ENCODE measurements around the gene THG1L. TPM values are rescaled to one million over a fixed set of nuclear protein-coding genes. Genes with fewer than 3 reads are reported as not detected.
"Not testable (repeated sequence)": the region's sequence is repeated elsewhere in the genome, so short reads cannot be mapped to it uniquely, and the experiment has no call there.

THG1L gene
- total RNA-seq = 10 to 100 TPM in 2 of 5 donors, 1 to 10 TPM in 3; 8.9 to 10.9 (median 9.4) TPM
- 12.6 TPM for total RNA-seq (2013)
- 9.6 to 40.6 (median 20.1) reads per million in 29 experiments for total RNA-seq

- no peaks in the 10 kb centered on the region for H3K27me3 Mint-ChIP-seq
- DNase-seq = peak; percentile 90 to 99 (median 95)
- Histone ChIP-seq H3K4me3 (ENCODE audit: control insufficient read depth in 1 of 2, extremely low read depth in 1 of 2, low read length in 1 of 2) (peak within 1 kb of the TSS; percentile 82 to 86), H3K9me3 (no peaks in the 10 kb centered on the region), H3K27me3 (replicated peaks in 1 of 2; ENCODE audit: control insufficient read depth in 2 of 2, extremely low read depth in 1 of 2, insufficient read depth in 2 of 2, low read length in 1 of 2) (no peaks in the 10 kb centered on the region), H3K4me1 (ENCODE audit: control insufficient read depth in 1 of 2, extremely low read depth in 1 of 2, insufficient read depth in 2 of 2, low read length in 2 of 2) (peaks cover 0 to 13% of the 10 kb centered on the region in 2 experiments), H3K36me3 (ENCODE audit: control insufficient read depth in 2 of 2, extremely low read depth in 1 of 2, insufficient read depth in 1 of 2, low read length in 1 of 2) (peaks cover 0 to 18% of the 10 kb centered on the region in 2 donors), H3K27ac (ENCODE audit: low read length) (peak within 1 kb of the TSS; percentile 78)
- under 1% methylated on average over 29 of the region's 47 CpGs for WGBS (ENCODE audit: insufficient coverage)
- ATAC-seq (replicated peaks in 1 of 4) = peak; percentile 96 to 97 (median 96)
- peaks cover 17% of the 10 kb centered on the region for H3K36me3 Mint-ChIP-seq
- peaks cover 14 to 29% (median 25%) of the 10 kb centered on the region in 3 donors for H3K4me1 Mint-ChIP-seq
- H3K27ac Mint-ChIP-seq = peak within 1 kb of the TSS; percentile 96 to 97
- ChIA-PET POLR2A (interaction anchor here in 1 of 2 donors (0.6 to 1.0 kb wide), 2 partner anchors 71 to 300 kb away, joined by 3 to 6 read pairs; no protein-coding TSS in a partner anchor), CTCF (interaction anchor here (0.6 to 2.9 kb wide), 7 partner anchors 11 to 833 kb away, joined by 3 to 44 read pairs (median 3); partner anchors contain the start of gene LSM11 (in 2 of the 2))
- no peaks in the 10 kb centered on the region for H3K9me3 Mint-ChIP-seq
- H3K4me3 Mint-ChIP-seq = peak within 1 kb of the TSS; percentile 93 to 97 (median 96)
Measured at GRCh38 chr5:157731272-157732129, at the start of gene THG1L. THG1L (plus strand) TSS chr5:157731420; CDS start chr5:157731441, 21 bp downstream.

- Histone ChIP-seq H3K9me3 (no peaks in the 10 kb centered on the region), H3K27me3 (replicated peaks in 1 of 2; ENCODE audit: control insufficient read depth in 2 of 2, extremely low read depth in 1 of 2, insufficient read depth in 2 of 2, low read length in 1 of 2) (no peaks in the 10 kb centered on the region), H3K36me3 (ENCODE audit: control insufficient read depth in 2 of 2, extremely low read depth in 1 of 2, insufficient read depth in 1 of 2, low read length in 1 of 2) (no peaks in the 10 kb centered on the region), H3K4me1 (ENCODE audit: control insufficient read depth in 1 of 2, extremely low read depth in 1 of 2, insufficient read depth in 2 of 2, low read length in 2 of 2) (no peaks in the 10 kb centered on the region), H3K27ac (ENCODE audit: low read length) (no peak overlapping the region), H3K4me3 (ENCODE audit: control insufficient read depth in 1 of 2, extremely low read depth in 1 of 2, low read length in 1 of 2) (no peak overlapping the region)
- Mint-ChIP-seq H3K9me3 (no peaks in the 10 kb centered on the region), H3K27me3 (no peaks in the 10 kb centered on the region), H3K36me3 (no peaks in the 10 kb centered on the region), H3K4me1 (no peaks in the 10 kb centered on the region), H3K27ac (no peak overlapping the region), H3K4me3 (no peak overlapping the region)
- ATAC-seq (replicated peaks in 1 of 4) (no peak), DNase-seq (no peak)
- ChIA-PET POLR2A (interaction anchor here in 1 of 2 donors (0.6 kb wide), 1 partner anchor 116 kb away, joined by 11 read pairs; no protein-coding TSS in a partner anchor), CTCF (interaction anchor here (0.6 to 0.7 kb wide), 4 partner anchors 155 to 550 kb away, joined by 3 to 12 read pairs (median 8); no protein-coding TSS in a partner anchor)
- WGBS (ENCODE audit: insufficient coverage) = 55% methylated on average over 2 of the region's 3 CpGs
Measured at GRCh38 chr5:157682257-157682656, 49.0 kb upstream of the THG1L start.

DNA sequence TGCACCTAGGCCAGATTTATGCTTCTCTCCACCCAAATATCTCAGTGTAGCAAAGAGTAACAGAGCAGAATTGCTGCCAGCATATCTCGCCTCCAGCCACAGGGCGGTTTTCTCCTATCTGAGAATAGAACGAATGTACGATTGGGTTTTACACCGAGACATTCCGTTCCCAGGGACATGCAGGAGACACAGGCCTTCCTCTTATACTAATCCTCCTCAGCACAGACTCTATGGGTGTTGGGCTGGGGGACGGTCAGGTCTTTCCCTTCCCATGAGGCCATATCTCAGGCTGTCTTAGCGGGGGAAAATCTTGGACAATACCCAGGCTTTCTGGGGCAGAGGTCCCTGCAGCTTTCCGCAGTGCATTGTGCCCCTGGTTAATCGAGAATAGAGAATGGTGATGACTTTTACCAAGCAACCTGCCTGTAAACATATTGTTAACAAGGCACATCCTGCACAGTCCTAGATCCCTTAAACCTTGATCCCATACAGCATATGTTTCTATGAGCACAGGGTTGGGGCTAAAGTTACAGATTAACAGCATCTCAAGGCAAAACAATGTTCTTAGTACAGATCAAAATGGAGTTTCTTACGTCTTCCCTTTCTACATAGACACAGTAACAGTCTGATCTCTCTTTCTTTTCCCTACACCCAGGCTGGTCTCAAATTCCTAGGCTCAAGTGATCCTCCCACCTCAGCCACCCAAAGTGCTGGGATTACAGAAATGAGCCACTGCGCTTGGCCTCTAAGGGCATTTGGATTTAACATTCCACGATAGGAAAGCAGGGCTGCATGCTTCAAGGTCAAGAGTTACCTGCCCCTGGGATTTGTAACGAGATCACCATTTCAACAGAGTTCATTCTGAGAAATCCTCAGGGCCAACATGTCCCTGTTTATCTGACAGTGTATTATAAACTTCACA is 44.7 kb upstream of the THG1L start:
- H3K4me1 ChIP-seq (ENCODE audit: control insufficient read depth in 1 of 2, extremely low read depth in 1 of 2, insufficient read depth in 2 of 2, low read length in 2 of 2); H3K4me1 Mint-ChIP-seq; H3K27me3 ChIP-seq (replicated peaks in 1 of 2; ENCODE audit: control insufficient read depth in 2 of 2, extremely low read depth in 1 of 2, insufficient read depth in 2 of 2, low read length in 1 of 2); H3K9me3 Mint-ChIP-seq; H3K27me3 Mint-ChIP-seq; H3K36me3 Mint-ChIP-seq; H3K4me3 ChIP-seq (ENCODE audit: control insufficient read depth in 1 of 2, extremely low read depth in 1 of 2, low read length in 1 of 2); H3K27ac ChIP-seq (ENCODE audit: low read length); ATAC-seq (replicated peaks in 1 of 4); CTCF ChIA-PET; POLR2A ChIA-PET; H3K4me3 Mint-ChIP-seq; H3K27ac Mint-ChIP-seq; H3K36me3 ChIP-seq (ENCODE audit: control insufficient read depth in 2 of 2, extremely low read depth in 1 of 2, insufficient read depth in 1 of 2, low read length in 1 of 2); DNase-seq; H3K9me3 ChIP-seq: not testable (repeated sequence)
- WGBS (ENCODE audit: insufficient coverage) = 95% methylated on average over 4 of the region's 14 CpGs

DNA sequence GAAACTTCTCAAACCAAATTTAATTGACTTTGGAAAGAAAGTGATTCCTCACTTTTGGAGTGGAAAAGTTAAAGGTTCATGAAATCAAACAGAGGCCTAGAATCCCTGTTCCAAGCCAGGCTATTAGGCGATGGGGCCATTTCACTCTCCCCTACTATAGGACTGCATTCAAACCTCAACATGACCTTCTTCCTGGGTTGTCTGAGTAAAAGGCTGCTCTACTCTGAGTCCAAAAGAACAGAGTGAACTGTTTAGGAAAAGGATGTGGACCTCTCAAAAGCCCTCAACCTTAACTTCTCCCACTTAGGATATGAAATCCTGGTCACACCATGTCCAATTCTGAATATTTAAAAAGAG is 44.0 kb upstream of the THG1L start:
- H3K4me1 Mint-ChIP-seq = no peaks in the 10 kb centered on the region

DNA sequence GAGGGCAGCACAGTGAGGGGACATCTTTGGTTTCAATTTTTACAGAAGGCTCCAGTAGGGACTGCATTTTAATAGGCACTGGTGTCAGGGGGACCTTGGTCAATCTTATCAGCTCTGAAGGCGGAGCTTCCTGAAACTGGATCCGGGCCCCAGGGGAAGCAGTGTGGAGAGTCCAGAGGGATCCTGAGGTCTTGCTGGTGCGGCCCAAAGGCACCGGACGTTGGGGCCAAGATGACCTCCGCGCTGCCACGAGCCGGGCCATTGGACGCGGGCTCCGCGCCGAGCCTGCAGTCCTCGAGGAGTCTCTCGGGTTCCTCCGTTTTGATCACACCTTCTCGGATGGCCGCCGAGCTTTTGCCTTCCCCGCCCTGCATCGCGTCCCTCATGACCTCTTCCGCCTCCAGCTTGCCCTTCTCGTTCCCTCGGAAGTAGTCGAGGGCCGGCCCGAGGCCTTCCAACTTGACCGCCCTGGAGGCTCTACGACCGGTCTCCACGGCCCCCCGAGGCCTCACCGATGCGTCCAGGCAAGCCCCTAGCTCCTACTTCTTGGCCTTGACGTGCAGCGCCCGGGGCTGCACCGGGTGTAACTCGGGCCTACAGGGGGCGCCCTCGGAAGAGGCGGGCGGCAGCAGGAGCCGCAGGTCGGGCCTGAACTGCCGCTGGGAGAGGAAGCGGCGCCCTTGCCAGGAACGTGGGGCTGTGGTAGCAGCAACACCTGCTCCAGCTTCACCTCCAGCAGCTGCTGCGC is 41.1 kb upstream of the THG1L start:
- Histone ChIP-seq H3K9me3 (no peaks in the 10 kb centered on the region), H3K27me3 (replicated peaks in 1 of 2; ENCODE audit: control insufficient read depth in 2 of 2, extremely low read depth in 1 of 2, insufficient read depth in 2 of 2, low read length in 1 of 2) (peaks cover 0 to 3% of the 10 kb centered on the region in 2 experiments), H3K4me1 (ENCODE audit: control insufficient read depth in 1 of 2, extremely low read depth in 1 of 2, insufficient read depth in 2 of 2, low read length in 2 of 2) (peaks cover 0 to 4% of the 10 kb centered on the region in 2 experiments), H3K36me3 (ENCODE audit: control insufficient read depth in 2 of 2, extremely low read depth in 1 of 2, insufficient read depth in 1 of 2, low read length in 1 of 2) (no peaks in the 10 kb centered on the region), H3K4me3 (ENCODE audit: control insufficient read depth in 1 of 2, extremely low read depth in 1 of 2, low read length in 1 of 2) (peak overlapping the region in 1 of 2 donors; percentile 28), H3K27ac (ENCODE audit: low read length) (no peak overlapping the region)
- 68% methylated on average over 50 of the region's 52 CpGs for WGBS (ENCODE audit: insufficient coverage)
- Mint-ChIP-seq H3K9me3 (peaks cover 0 to 7% (median 0%) of the 10 kb centered on the region in 3 donors), H3K27me3 (peaks cover under 1 to 4% of the 10 kb centered on the region in 2 donors), H3K27ac (no peak overlapping the region), H3K4me3 (no peak overlapping the region), H3K4me1 (no peaks in the 10 kb centered on the region), H3K36me3 (no peaks in the 10 kb centered on the region)
- POLR2A ChIA-PET = interaction anchor here in 1 of 2 donors (0.6 kb wide), 1 partner anchor 1312 kb away, joined by 11 read pairs; no protein-coding TSS in a partner anchor
- DNase-seq = peak in 20 of 35 experiments; percentile 3 to 53 (median 21)
- CTCF ChIA-PET = no interaction called here
- peak in 3 of 4 experiments; percentile 24 to 58 (median 36) for ATAC-seq (replicated peaks in 1 of 4)

More for the DNA sequence above, 44.0 kb upstream of the THG1L start:
- Histone ChIP-seq H3K27ac (ENCODE audit: low read length) (no peak overlapping the region), H3K4me1 (ENCODE audit: control insufficient read depth in 1 of 2, extremely low read depth in 1 of 2, insufficient read depth in 2 of 2, low read length in 2 of 2) (peaks cover 0 to 4% of the 10 kb centered on the region in 2 experiments), H3K27me3 (replicated peaks in 1 of 2; ENCODE audit: control insufficient read depth in 2 of 2, extremely low read depth in 1 of 2, insufficient read depth in 2 of 2, low read length in 1 of 2) (peaks cover 0 to 3% of the 10 kb centered on the region in 2 experiments), H3K9me3 (no peaks in the 10 kb centered on the region), H3K4me3 (ENCODE audit: control insufficient read depth in 1 of 2, extremely low read depth in 1 of 2, low read length in 1 of 2) (no peak overlapping the region), H3K36me3 (ENCODE audit: control insufficient read depth in 2 of 2, extremely low read depth in 1 of 2, insufficient read depth in 1 of 2, low read length in 1 of 2) (no peaks in the 10 kb centered on the region)
- CTCF ChIA-PET = no interaction called here
- H3K4me3 Mint-ChIP-seq = no peak overlapping the region
- peaks cover 0 to 4% of the 10 kb centered on the region in 2 donors for H3K27me3 Mint-ChIP-seq
- no peak overlapping the region for H3K27ac Mint-ChIP-seq
- peaks cover 0 to 7% (median 0%) of the 10 kb centered on the region in 3 donors for H3K9me3 Mint-ChIP-seq
- no CpG with 5 or more reads among the region's 1 CpG for WGBS (ENCODE audit: insufficient coverage)
- H3K36me3 Mint-ChIP-seq = no peaks in the 10 kb centered on the region
- ATAC-seq (replicated peaks in 1 of 4) (no peak), DNase-seq (no peak)
- POLR2A ChIA-PET = no interaction called here

Measured in T-cell (primary cell).